OCI-LY7 (cell line): ENCODE measurements around the gene C1orf210.

Experiments
- CTCF ChIP-seq: fragments of 200-600 bp; sonication (generic); conservative IDR thresholded peaks from 2 replicates; pipeline ENCODE4 v1.5.1; 2014; ENCODE audit warnings: mild to moderate bottlenecking, antibody characterized with exemption, low read length, moderate library complexity, mixed read lengths
- EZH2phosphoT487 ChIP-seq: fragments of 200-600 bp; sonication (generic); IDR thresholded peaks from 2 replicates; pipeline ENCODE4 v1.6.1; 2018; ENCODE audit warnings: low read depth, borderline replicate concordance, mild to moderate bottlenecking, mixed run types, antibody characterized with exemption, low read length, moderate library complexity, mixed read lengths

GRCh38 chr1:43319766-43320165 lies 34.4 kb upstream of the C1orf210 start:
- no peak for TF ChIP-seq EZH2phosphoT487
- no peak for TF ChIP-seq CTCF
